Hepatocyte (in vitro differentiated cells): ENCODE measurements around the gene FRAS1. TPM values are rescaled to one million over a fixed set of nuclear protein-coding genes. Genes with fewer than 3 reads are reported as not detected.
A peak's percentile ranks its signal among the peaks of the same experiment; 100 is the strongest.

Experiments
- DNase-seq: peaks from one replicate; pipeline ENCODE4 v3.0.0-alpha.2; 2016; ENCODE audit warnings: low spot score
- H2AFZ ChIP-seq: fragments of 200-600 bp; sonication (generic); 2 replicates; pipeline ENCODE4 v1.6.0; 2016; ENCODE audit warnings: antibody characterized with exemption, mild to moderate bottlenecking
- H3K27ac ChIP-seq: fragments of 200-600 bp; sonication (generic); 2 replicates; pipeline ENCODE4 v1.5.1; 2016; ENCODE audit warnings: mild to moderate bottlenecking
- H3K27me3 ChIP-seq: fragments of 200-600 bp; sonication (generic); 2 replicates; pipeline ENCODE4 v1.6.1; 2016
- H3K36me3 ChIP-seq: fragments of 200-600 bp; sonication (generic); replicated peaks from 2 replicates; pipeline ENCODE4 v1.5.1; 2016; ENCODE audit warnings: low read depth; ENCODE audit not compliant: insufficient read depth
- H3K4me1 ChIP-seq: fragments of 200-600 bp; sonication (generic); 2 replicates; pipeline ENCODE4 v1.5.1; 2016; ENCODE audit warnings: mild to moderate bottlenecking, moderate library complexity; ENCODE audit not compliant: insufficient read depth
- H3K4me2 ChIP-seq: fragments of 200-600 bp; sonication (generic); 2 replicates; pipeline ENCODE4 v1.6.0; 2016
- H3K4me3 ChIP-seq: fragments of 200-600 bp; sonication (generic); 2 replicates; pipeline ENCODE4 v1.5.1; 2016; ENCODE audit warnings: mild to moderate bottlenecking
- H3K79me2 ChIP-seq: fragments of 200-600 bp; sonication (generic); 2 replicates; pipeline ENCODE4 v1.6.0; 2017; ENCODE audit warnings: mild to moderate bottlenecking
- H3K9me2 ChIP-seq: fragments of 200-600 bp; sonication (generic); replicated peaks from 2 replicates; pipeline ENCODE4 v1.6.0; 2017; ENCODE audit warnings: mild to moderate bottlenecking; ENCODE audit not compliant: insufficient read depth
- H3K9me3 ChIP-seq: fragments of 200-600 bp; sonication (generic); 2 replicates; pipeline ENCODE4 v1.5.1; 2016; ENCODE audit warnings: low read depth, mild to moderate bottlenecking
- H4K20me1 ChIP-seq: fragments of 200-600 bp; sonication (generic); 2 replicates; pipeline ENCODE4 v1.6.0; 2016; ENCODE audit warnings: mild to moderate bottlenecking; ENCODE audit not compliant: insufficient read depth, poor library complexity, severe bottlenecking
- CTCF ChIP-seq: fragments of 200-600 bp; sonication (generic); IDR thresholded peaks from 2 replicates; pipeline ENCODE4 v1.5.1; 2016; ENCODE audit warnings: antibody characterized with exemption, mild to moderate bottlenecking; ENCODE audit not compliant: poor library complexity
- EZH2 ChIP-seq: fragments of 200-600 bp; sonication (generic); IDR thresholded peaks from 2 replicates; pipeline ENCODE4 v1.6.1; 2016; ENCODE audit warnings: antibody characterized with exemption, mild to moderate bottlenecking, borderline replicate concordance
- EZH2phosphoT487 ChIP-seq: fragments of 200-600 bp; sonication (generic); IDR thresholded peaks from one replicate; pipeline ENCODE4 v1.6.1; 2018; ENCODE audit warnings: antibody characterized with exemption, mild to moderate bottlenecking, low read depth, moderate library complexity; ENCODE audit not compliant: unreplicated experiment, severe bottlenecking
- WGBS: methylation state at CpG from one replicate; pipeline ENCODE4 v1.1.6; 2016; ENCODE audit warnings: low lambda C conversion rate; ENCODE audit errors: missing lambda C conversion rate; 5-methylcytosine and 5-hydroxymethylcytosine counted together
- polyA plus RNA-seq: library from polyadenylated mRNA; unstranded; fragments of >200 nt; fragmentation: Nextera tagmentation; extraction: Ambion mirVana; gene quantifications from 2 replicates; pipeline ENCODE4 v1.2.1, GENCODE V29; 2016
- total RNA-seq: library from RNA; depleted of rRNA; stranded (reverse); fragments of >200 nt; gene quantifications from 2 replicates; pipeline ENCODE4 v1.2.3, GENCODE V29; 2014

Gene FRAS1
- total and polyA plus RNA-seq, 2 experiments from 2014 or later: 9.3 to 38.5 TPM

DNA sequence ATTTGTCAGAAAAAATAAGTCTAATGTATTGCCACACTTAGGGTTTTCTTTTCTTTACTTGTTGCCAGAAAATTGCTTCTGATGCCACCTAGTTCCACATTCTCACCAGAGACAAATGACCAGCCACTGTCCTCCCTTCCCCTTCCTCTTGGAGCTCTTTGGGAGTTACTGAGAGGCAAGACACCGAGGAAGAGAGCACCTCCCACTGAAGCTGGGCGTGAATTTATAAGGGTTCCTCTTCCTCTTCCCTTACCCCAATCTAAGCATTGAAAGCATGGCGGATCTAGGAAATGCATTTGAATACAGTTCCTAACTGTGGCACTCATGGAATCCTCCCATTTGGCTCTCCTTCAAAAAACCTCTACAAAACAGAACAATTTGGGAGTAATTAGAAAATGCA, 524.5 kb downstream of the FRAS1 start:
- Histone ChIP-seq H3K4me1 (no peaks in the 10 kb centered on the region), H3K79me2 (no peaks in the 10 kb centered on the region), H3K27ac (no peak overlapping the region), H3K4me2 (no peak overlapping the region), H3K9me3 (no peaks in the 10 kb centered on the region), H3K4me3 (no peak overlapping the region), H3K27me3 (no peaks in the 10 kb centered on the region), H3K9me2 (no peaks in the 10 kb centered on the region), H3K36me3 (no peaks in the 10 kb centered on the region), H2AFZ (no peak overlapping the region), H4K20me1 (no peaks in the 10 kb centered on the region)
- WGBS: 90% methylated on average over 3 of the region's 3 CpGs
- DNase-seq: no peak
- TF ChIP-seq EZH2: no peak
- TF ChIP-seq EZH2phosphoT487: no peak
- no peak for TF ChIP-seq CTCF

DNA sequence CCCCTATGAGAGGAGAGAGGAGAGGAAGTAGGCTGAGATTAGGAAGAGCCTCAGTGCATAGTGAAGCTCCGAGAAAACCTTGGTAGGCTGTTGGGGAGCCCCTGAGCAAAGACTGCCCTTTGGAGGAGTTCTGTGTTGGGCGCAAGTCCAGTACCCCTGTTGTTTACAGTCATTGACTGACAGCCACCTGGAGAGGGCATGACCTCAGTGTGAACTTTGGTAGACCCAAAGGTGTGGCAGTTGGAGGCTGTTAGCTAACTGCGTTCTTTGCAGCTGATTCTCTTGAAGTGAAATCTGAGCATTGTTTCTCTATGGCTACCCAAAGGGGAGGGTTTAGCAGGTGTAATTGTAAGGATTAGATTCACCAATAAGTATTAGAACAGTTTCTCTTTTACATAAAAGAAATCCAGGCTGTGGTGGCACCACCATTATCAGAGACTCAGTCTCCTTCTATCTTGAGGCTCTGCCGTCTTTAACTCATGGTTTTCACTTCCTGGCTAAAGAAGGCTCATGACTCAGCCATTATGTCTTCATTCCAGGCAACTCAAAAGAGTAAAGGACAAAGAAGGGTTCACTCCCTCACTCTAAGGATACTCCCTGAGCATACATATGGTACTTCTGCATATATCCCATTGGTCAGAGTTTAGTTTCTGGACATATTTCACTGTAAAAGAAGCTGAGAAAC, 527.9 kb downstream of the FRAS1 start:
- H3K27me3 ChIP-seq: no peaks in the 10 kb centered on the region
- no peaks in the 10 kb centered on the region for H3K9me3 ChIP-seq
- peak overlapping the region; percentile 67 for H3K27ac ChIP-seq
- DNase-seq: no peak
- H4K20me1 ChIP-seq: no peaks in the 10 kb centered on the region
- no peak overlapping the region for H2AFZ ChIP-seq
- H3K9me2 ChIP-seq: no peaks in the 10 kb centered on the region
- H3K36me3 ChIP-seq: no peaks in the 10 kb centered on the region
- no peaks in the 10 kb centered on the region for H3K4me1 ChIP-seq
- no peak for TF ChIP-seq CTCF
- no peak for TF ChIP-seq EZH2
- TF ChIP-seq EZH2phosphoT487: no peak
- no peak overlapping the region for H3K4me2 ChIP-seq
- no peak overlapping the region for H3K4me3 ChIP-seq
- no peaks in the 10 kb centered on the region for H3K79me2 ChIP-seq
- WGBS: 80% methylated on average over 4 of the region's 4 CpGs

DNA sequence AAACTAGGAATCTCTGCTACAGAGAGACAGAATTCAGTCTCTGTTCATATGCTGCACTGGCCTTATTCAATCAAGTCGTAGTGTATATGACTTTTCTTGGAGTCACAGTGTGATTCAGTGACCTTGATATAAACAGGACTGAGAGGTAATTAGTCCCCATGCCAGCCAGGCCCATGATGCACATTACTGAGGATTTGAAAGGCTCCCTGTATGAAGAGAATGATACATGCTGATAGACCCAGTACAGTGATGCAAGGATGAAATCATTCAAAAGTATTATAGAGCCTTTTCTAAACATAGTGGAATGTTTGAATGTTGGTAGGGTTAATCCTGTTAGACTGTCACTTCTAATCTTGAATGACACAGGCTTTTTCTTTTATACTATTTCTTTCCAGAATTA, 528.5 kb downstream of the FRAS1 start:
- Histone ChIP-seq H3K4me2 (no peak overlapping the region), H4K20me1 (no peaks in the 10 kb centered on the region), H3K9me3 (no peaks in the 10 kb centered on the region), H3K27ac (peak overlapping the region; percentile 67), H3K9me2 (no peaks in the 10 kb centered on the region), H3K79me2 (no peaks in the 10 kb centered on the region), H3K4me1 (no peaks in the 10 kb centered on the region), H3K36me3 (no peaks in the 10 kb centered on the region), H2AFZ (no peak overlapping the region), H3K27me3 (no peaks in the 10 kb centered on the region), H3K4me3 (no peak overlapping the region)
- TF ChIP-seq CTCF (no peak), EZH2phosphoT487 (no peak), EZH2 (no peak)
- 13% methylated on average over 1 of the region's 1 CpG for WGBS
- no peak for DNase-seq
